ENCODE measurements around the gene LRRC75A.

DNA sequence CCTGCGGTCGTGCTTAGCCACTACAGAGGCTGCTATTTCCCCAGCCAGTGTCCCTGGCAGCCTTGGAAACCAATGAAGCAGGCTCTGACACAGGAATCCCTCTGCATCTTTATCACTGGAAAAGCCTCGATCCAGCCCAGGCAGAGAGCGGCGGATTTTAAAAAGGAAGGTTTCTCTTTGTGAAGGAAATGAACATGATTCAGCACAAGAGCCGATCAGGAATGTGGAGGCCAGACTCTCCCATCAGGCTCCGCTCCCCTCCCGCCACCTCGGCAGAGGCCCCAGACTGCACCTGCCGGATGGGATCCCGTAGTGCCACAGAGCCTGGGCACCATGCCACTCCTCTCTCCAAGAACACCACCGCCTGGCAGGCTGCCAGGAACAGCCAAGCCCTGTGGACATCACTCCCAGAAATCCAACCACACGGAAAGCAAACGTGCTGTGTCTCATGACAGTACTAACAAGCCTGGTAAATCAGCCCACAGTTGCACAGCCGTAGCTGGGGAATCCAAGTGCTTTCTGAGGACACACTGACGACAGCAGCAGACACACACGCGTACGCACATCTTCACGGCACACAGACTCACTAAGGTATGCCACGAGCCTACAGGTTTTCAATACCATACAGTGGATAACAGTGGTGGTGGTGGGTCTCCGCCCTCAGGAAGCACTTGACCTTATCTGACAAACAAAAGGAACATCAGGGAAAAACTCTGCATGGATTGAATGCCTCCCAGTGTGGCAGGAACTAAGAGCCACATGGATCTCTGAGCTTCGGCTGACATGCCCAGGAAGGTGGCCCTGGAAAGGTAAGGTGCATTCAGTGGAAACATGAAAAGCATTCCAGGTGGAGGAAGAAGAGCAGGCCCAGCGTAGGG is 5.4 kb downstream of the LRRC75A start:
- TF ChIP-seq EGR1 (IDR thresholded peaks at IDR 0.05) (no peak), EP300 (IDR thresholded peaks at IDR 0.05; ENCODE audit: borderline replicate concordance) (no peak), RAD21 (IDR thresholded peaks at IDR 0.05; ENCODE audit: low read depth) (no peak), TAF1 (IDR thresholded peaks at IDR 0.05; ENCODE audit: low read depth) (no peak), CEBPB (IDR thresholded peaks at IDR 0.05) (no peak)
- TF ChIP-seq, protein P1, sequence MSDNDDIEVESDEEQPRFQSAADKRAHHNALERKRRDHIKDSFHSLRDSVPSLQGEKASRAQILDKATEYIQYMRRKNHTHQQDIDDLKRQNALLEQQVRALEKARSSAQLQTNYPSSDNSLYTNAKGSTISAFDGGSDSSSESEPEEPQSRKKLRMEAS (IDR thresholded peaks at IDR 0.05) = peak; percentile 28; the same call in 1 of the 2 replicates

Data from Ishikawa (cell line).